Stimulated activated CD4-positive, alpha-beta T cell treated with anti-CD3 and anti-CD28 coated beads, Interleukin-1b, Interleukin-23, amount 100 ng/mL, for 48 hours (primary cell): ENCODE measurements around the gene C3orf18.

Experiments
- DNase-seq: peaks from one replicate; pipeline ENCODE4 v3.0.0-alpha.2; 2020

The C3orf18 gene

DNA sequence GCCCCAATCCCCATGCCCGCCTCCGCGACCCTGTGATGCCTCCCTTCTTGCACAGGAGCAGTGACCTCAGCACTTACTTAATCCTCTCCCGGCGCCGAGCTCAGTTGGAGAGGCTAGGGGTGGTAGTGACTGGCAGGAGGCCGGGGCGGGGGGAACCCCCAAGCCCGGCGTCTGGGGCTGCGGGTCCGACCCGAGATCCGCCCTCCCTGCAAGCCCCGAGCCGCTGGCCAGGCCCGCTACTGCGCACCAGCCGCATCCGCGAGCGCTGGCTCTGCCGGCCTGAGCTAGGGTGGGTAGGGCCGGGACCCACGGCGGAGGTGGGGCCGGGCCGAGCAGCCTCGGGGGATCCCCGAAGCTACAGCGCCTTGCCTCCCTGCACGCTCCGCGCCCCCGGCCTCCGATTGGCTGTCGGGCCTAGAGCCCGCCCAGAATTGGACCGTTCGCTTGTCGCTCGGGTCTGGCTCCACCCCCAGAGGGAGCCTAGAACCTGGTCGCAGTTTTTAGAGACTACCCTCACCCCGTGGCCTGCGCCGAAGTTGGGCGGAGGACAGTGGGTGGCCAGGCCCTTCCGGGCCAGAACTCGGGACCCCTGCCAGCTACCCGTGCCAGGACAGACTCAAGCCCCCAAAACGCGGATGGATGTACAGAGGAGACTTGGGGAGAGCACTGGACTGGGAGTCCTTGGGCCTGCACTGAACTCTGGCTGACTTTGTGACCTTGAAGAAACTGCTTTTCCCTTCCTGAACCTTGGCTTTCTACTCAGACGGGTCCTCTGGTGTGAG is at the start of gene C3orf18:
Gene C3orf18 (minus strand): TSS at position 362 of the 782 bp plus-strand sequence. CDS start 2,048 bp downstream, outside the sequence.
- DNase-seq = peak; percentile 96

DNA sequence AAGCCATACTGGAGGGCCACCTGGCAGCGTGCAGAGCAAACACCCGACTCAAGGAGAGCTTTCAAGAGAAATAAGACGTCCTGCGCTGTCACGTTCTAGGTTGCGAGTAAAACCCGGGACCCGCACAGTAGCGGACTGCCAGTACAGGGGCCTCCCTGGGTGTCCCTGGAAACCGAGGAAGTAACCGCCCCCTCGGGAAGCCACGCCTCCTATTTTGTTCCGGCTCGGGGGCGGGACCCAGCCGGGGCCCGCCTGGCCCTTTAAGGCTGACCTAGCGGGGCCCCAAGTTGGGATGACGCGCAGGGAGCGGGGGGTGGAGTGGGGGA is 49.2 kb upstream of the C3orf18 start:
- peak; percentile 95 for DNase-seq

DNA sequence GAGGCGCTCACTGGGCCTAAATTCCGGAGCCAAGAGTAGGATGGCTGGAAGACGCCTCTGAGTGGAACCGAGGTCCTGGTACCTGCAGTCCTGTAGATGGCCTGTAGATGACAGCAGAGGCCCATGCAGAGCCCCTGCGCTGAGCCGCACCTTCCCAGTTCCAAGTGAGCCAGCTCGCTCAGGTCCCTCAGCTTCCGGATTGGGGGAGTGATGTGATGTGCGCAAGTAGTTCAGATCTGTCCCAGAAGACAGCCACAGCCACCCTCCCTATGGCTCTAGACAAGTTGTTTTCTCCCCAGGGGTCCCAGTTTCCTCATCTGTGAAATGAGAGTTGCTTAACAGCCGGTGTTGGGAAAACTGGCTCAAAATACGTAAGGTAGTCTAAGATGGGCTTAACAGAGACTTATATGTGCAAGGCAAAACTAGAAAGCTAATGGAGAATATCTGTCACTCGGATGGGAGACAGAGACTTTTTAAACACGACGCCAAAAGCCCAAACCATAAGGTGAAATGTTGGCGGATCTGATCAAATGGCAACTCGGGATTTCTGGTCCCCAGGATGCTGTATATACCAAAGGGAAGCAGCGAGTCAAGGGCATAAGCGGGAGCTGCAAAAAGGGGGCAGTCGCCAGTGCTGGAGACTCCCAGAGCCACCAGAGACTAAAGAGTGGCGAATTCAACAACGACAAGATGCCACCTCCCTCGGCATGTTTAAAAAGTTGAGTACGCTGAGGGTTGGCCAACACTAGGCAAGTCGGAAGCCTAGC is 48.6 kb upstream of the C3orf18 start:
- DNase-seq = peak; percentile 88

DNA sequence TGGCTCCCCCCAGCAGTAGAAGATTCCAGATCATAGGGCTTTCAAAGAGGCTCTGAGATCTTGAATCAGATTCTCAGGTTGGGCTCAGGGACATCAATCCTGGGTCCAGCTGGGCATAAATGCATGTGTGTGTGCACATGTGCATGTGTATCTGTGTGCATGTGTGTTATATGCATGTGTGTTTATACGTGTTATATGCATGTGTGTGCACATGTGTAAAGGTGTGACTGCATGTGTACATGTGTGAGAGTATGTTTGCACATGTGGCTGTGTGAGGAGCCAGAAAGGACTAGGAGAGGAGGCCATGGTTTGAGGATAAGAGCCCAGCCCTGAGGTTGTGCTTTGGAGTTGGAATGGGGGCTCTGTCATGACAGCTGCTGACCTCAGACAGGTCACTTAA is 47.6 kb upstream of the C3orf18 start:
- DNase-seq = no peak

DNA sequence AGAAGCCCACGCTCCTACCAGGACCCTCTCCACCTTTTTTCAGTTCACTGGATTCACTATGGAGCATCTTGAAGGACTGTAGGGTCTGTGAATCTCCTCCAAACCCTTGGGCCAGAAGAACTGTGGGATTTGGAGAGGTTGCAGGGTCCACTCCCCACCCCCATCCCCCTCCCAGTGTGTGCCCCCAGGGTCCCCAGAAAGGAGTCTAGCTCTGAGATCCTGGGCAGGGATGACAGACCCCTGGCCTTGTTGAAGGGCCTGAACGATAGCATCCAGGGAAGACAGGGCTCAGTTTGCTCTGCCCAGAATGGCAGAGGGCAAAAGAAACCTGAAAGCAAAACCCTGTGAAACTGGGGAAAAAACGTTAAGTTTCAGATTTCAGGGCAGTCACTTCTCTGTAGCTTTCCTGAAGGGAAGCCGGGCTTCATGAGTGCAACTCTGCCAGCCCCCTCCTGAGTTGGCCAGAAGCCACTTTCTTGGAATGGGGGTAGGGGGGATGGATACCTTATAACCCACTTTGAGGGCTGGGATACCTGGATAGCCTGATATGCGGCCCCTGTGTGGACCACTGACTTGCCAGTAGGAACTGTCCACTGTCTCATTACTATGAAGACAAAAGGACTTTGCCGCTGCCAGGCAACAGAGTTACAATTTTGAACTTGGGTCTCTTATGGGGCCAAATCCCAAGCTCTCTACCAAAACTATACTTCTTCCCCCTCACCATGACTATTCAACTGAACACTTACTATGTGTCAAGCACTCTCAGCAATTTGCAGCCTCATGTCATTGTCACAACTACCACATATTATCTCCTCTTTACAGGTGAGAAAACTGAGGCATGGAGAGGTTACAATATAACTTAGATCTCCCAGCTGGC is 45.7 kb upstream of the C3orf18 start:
- no peak for DNase-seq

DNA sequence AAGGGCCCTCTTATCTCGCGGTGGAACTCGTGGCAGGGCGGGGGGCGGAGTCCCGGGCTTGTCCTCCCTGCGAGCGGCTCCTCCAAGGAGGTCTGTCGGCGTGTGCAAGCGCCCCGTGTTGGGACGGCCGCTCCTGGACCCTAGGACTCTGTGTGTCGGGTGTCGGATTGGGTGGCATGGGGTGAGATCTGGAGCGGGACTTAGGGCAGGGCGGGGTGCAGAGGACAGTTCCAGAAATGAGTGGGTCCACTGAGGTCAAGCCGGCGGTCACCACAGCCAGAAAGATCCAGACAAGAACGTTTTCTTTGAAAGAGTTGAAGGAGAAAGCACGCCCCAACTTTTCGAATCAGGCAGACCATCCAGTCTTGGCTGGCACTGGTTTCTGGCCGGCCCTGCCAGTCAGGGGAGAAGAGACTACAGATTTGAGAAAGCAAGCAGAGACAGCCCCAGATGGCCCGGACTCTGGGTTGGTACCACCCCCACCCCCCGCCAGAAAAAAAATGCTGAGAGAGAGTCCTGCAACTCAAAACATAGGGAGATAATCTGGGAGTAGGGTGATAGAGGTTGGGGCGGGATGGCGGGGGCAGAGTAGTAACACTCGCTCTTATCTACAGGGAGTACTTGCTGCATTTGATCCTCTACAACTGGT is 44.8 kb upstream of the C3orf18 start:
- no peak for DNase-seq

DNA sequence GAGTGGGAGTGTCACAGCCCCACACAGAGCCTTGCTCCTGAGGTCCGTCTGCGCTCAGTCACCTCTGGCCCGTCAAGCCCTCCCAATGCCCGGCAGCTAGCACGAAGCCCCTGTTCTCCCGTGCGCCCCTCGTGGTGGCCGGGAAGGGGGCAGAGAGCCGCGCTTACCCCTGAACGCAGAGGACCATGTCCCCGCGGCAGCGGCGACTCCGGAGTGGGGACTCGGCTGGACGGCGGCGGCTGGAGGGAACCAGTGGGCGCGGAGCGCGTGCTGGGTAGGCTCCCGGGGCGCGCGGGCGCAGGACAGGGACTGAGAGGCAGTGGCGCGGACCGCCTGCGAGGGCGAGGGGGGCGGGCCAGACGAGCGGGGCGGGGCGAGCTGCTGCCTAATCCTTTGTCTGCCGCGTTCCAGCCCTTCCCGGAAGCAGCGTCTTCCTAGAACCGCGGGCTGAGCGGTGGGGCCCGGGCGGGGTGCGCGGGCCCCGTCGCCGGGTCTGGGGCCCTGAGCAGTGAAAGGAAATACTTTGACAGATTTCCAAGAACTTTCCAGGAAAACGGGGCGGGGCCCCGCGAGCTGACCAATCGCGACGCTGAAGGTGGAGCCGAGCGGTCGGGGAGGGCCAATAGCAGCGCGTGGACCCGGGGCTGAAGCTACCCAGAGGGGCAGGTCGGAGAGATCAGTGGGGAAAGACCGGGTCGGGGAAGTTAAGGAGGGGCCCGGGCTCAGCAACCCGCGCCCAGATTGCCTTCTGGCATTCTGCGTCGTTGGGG is 44.1 kb upstream of the C3orf18 start, which contains the start of gene CISH:
Gene CISH (minus strand): TSS at position 311 of the 770 bp plus-strand sequence. CDS start 124 bp downstream, at position 187.
- peak; percentile 99 for DNase-seq

DNA sequence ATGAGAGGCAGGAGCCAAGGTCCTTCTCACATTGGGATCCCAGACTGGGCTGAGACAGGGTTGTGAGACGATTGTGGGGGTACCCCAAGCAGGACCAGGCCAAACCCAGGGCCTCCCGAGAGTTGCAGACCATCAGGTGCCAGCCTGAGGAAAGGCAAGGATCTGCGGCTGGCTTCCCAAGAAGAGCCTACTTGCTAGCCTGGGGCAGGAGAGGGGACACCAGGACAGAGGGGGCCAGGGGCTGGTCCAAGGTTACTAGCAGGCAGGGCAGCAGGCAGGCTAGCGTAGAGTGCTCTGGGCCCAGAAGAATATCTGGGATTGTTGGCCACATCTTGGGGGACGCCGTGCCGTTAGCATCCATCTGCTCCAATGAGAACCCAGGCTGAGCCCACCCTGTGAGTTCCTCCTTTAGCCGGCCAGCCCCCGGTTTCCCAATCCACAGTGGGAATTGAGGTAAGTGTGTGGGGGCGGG is 43.5 kb upstream of the C3orf18 start:
- no peak for DNase-seq

DNA sequence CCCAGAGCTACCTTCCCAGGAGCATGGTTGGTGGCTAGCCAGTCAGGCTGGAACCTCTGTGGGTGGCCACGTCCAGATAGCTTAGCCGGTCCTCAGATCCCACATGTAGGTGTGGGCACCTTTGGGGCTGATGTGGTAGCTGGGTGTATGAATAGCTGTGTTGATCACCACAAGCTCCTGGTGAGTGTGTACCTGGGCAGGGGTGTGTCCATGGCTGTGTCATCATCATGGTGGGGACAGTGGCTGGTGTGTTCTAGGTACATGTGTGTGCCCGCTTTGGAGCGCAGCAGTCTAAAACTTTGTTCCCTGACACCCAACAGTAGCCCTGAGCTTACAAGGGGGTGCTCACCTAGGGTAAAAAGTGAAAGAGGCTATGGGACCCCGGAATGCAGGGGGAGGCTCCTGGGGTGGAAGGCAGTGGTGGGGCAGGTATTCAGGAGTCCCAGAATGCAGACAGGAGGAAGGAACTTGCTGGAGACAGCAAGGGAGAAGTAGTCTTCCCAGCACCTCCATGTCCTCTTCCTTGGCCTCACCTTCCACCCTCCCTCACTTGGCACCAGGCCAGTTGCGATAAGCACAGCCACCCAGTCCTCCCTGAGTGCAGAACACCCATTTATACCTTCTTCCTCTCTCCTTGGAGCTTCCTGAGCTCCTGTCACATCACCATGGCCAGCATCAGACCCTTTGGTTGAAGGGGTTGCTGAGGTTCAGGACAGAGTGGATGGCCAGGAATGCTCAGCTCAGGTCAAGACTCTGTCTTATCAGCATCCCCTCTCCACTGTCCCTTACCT is 42.8 kb upstream of the C3orf18 start:
- peak; percentile 67 for DNase-seq

DNA sequence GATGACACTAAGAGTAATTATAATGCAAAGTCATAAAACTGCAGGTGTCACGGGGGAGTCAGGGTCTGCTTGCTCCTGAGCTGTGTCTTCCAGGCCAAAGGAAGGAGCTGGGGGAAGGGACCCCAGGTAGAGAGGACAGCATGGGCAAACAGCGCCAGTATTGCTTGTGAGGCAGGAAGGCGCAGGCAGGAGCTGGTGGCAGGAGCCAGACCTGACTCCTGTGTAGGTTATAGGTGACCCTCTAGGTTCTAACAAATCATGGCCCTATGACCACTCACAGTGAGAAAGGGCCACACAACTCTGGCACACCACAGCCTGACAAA is 42.2 kb upstream of the C3orf18 start:
- peak; percentile 23 for DNase-seq

DNA sequence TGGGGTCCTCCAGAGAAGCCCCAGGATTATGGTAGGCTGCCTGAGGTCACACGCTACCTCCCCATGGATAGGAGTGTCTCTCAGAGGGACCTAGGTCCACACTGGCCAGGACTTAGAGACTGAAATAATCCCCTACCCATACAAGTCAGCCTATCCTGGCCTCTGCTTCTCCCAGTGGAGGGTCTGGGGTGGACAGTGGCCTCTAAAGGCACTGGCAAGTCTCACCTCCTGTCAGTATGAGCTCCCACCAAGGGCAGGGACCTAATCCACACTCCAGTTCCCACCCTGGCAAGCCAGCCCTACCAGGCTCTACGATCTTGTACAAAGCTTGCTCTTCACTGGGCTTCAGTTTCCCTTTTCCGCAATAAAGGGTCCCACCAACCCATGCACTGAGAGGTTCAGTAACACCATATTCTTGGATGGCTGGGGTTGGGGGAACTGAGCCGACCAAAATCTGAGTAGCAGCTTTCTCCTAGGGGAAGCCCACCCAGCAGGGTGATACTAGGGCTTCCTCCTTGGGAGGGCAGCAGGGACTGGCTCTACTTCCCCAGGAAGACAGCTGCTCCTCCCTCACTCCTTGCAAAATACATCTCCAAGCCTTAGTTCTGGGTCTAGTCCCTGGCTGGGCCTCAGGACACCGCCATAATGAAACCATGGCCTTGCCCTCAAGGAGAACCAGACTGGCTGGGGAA is 41.7 kb upstream of the C3orf18 start:
- DNase-seq = no peak

DNA sequence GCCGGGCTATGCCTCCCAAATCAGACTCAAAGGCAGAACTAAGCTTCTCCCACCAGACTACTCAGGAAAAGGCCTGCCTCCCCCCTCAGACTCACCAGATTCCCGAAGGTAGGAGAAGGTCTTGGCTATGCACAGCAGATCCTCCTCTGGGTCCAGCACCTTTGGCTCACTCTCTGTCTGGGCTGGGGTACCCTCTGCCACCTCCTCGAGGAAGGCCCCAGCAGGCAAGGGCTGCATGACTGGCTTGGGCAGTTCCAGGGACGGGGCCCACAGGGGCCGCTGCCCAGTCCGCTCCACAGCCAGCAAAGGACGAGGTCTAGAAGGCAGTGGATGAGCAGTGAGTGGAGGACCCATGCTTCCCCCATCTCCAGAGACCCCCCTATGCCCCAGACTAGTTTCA is 40.7 kb upstream of the C3orf18 start:
- no peak for DNase-seq

DNA sequence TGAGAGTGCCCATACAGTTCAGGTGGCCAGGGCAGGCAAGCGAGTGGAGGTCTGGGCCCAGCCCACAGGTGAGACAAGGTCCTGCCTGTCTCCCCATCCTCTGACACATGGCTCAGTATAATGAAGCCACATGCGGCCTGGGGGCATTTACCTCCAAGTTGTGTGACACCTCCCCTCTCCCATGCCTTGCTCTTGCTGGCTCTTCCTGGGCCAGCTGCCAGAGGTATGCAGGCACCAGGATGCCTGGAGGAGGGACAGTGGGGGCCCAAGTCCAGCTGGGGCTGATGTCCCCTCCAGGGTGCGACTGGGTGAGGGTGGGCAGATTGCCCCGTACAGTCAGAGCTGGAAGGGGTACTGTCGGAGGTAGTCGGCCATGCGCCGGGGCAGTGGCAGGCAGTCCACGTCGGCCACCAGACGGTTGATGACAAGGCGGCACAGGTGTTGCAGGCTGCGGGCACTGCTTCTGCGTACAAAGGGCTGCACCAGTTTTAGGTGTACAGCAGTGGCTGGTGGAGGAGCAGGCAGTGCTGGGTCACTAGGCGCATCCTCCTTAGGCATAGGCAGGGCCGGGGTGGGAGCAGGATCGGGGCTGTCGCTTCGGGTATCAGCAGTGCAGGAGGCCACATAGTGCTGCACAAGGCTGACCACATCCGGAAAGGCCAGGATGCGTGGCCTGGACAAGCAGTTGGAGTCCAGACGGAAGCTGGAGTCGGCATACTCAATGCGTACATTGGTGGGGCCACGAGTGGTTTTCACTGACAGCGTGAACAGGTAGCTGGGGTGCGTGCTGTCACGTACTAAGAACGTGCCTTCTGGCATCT is 39.9 kb upstream of the C3orf18 start:
- no peak for DNase-seq

DNA sequence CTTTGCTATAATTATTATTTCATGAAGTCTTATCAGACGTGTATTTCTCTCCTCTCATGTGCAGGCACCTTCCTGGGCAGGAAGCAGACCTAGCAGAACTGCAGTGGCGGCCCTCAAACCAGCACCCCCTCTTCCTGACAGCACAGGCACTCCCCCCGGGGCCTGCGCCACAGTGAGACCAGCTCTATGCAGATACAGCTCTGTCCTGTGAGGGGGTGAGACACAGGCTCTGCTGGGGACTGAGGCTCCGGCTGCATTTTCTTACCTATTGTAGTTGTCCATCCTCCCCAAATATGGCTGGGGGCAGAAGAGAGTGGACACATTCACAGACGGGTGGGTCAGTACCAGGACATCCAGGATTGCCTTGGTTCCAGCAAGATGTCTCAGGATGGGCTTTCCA is 39.0 kb upstream of the C3orf18 start:
- no peak for DNase-seq

DNA sequence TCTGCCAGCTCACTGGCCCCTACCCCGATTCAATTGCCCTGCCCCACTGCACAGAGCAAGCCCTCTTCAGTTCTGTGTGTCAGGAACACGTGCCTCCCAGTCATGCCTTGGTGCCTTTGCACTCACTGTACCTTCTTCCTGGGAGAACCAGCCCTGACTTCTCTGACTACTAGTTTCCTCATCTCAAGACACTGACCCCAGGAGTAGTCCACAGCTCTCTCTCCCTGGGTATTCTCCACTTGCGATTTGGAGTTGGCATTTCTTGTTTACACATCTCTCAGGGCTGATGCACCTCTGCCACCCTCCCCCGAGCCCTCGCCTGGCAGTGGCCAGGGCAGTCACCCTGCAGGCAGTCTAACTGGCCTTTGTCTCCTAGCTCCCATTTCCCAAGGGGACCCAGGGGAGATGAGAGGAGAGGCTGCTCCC is 38.4 kb upstream of the C3orf18 start:
- DNase-seq = no peak

DNA sequence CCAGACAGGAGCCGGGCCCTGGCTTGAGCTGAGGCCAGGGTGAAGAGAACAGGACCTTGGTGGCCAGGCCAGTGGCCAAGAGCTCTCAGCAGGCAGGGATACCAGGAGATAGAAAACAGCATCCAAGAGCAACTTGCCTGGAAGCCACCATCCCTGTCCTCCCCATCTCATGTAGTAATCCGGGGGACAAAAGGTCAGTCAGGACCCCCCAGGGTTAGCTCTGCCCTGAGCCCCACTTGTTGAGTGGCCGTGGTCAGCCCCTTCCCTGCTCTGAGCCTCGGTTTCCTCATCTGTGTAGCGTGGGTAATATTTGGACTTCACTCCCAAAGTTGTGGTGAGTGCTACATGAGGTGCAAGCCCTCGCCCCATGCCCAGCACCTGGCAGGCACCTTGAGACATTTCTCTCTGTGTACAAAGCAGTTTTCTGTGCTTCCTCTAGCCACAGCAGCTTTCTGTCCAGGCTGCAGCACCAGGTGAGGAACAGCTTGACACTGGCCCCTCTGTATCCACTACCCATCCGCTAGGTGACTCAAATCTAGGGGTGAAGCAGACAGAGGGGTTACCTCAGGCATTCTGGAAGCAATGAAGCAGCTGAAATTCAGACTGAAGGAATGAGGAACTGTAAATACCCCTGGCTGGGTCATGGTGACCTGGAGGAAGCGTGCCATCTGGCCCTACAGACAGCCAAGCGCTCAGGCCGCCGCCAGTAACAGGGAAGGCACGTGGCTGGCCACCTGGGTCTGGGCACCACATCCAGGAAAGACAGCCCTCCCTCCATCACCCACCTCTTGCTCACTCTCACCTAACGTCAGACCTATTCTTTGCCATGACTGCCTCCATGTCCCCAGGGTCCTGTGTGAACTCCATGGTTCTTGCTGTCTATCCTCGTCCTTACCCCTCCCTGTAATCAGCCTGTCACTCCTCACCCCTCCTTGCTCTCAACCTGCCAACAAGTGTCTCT is 37.4 kb upstream of the C3orf18 start:
- DNase-seq = no peak

DNA sequence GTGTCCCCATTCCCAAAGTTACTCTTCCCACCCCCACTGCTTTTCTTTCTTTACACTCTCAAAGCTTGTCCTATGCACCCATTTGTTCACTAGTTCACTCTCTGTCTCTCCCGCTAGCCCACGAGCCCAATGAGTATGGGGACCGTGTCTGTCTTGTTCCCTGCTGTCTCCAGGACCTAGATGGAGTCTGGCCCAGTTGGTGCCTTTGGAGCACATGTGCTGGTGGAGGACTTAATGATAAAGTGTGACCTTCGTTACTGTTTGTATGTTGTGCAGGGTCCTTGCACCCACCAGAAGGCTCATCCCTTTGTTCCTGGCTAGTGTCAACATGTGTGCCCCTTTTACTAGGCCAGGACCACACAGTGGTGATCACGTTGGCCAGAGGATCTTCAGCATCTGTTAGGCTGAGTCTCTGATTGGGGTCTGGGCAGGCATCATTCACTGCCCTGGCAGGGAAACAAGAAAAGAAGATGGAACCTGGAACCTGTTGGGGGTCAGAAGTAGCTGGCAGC is 36.6 kb upstream of the C3orf18 start:
- DNase-seq = no peak
